GM21526 (cell line): ENCODE results near the gene BEX3.

ENCODE experiments used
- ATAC-seq: cut with Tn5 transposase; IDR thresholded peaks from one replicate; pipeline ENCODE4 v1.9.1; 2021; ENCODE audit warnings: moderate library complexity; ENCODE audit not compliant: unreplicated experiment, low FRiP score

BEX3 gene

DNA sequence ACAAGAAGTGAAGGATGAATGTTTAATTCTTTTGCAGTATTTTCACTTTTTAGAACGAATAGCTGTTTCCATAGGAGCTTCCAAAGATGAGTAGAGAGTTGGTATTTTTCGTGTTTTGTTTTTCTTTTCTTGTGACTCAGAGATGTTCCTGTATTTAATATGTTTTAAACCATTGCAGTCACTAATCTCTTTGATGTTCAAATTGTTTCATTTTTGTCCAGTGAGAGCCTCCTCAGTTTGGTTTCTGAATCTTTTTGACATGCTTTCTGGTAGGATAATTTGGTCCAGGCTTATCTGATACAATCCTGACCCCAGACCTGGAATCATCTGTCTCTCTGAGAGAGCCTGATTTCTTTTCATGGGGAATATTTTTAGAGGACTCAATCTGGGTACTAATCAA lies 41.6 kb downstream of the BEX3 start:
- ATAC-seq: no peak

DNA sequence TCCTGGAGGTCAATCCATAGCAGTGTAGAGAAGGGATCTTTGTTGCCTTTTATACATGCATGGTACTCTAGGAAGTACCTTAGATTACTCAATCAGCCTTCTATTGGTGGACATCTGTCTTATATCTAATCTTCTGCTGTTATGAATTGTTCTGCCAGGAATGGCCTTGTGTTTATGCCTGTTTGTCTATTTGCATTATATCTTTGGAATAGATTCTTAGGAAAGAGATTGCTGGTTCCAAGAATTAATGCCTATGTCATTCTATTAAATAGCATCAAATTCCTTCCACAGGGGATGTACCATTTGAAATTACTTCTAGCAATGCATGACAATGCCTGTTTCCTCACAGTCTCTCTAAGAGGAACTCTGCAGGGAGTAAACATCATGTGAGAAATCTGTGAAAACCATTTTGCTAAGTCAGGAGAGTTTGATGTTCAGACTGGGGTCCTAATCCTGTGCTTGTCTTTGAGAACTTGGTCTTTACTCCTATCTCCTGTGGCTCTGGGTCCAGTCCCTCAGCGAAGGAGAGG lies 42.5 kb downstream of the BEX3 start:
- no peak for ATAC-seq

DNA sequence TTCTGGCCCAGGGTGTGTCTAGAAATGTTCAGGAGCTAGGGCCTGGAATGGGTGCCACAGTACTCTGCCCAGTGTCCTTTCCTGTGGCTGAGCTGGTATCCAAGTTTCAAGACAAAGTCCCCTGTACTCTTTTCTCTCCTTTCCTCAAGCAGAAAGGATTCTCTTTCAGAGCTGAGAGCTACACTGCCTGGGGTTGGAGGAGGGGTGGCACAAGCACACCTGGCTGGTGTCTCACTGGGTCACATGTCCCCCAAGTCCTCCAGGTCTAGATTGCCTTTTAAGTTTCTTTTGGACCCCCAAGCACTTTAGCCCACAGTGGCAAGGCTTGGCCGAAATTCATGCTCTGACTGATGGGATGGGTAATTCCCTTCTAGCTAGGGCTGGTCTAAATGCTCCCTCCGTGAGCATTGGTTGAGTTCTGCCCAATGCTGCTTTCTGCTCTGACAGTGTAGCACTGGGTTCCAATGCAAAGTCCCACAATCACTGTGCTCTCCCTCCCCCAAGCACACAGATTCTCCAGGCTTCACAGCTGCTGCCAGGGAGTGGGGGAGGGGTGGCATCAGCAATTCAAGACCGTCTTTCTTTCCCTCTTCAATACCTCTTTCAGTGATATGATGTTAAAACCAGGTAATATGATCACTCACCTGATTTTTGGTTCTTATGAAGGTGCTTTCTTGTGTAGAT lies 47.8 kb downstream of the BEX3 start:
- ATAC-seq: no peak
